IPS-15b (cell line): ENCODE measurements around the gene STH.
"Not testable (repeated sequence)": the region's sequence is repeated elsewhere in the genome, so short reads cannot be mapped to it uniquely, and the experiment has no call there.

Source experiments
- H3K27me3 ChIP-seq: one replicate; pipeline ENCODE4 v1.6.1; 2013; ENCODE audit warnings: low read length; ENCODE audit not compliant: control insufficient read depth, insufficient read depth
- H3K36me3 ChIP-seq: one replicate; pipeline ENCODE4 v1.6.1; 2013; ENCODE audit warnings: low read length; ENCODE audit not compliant: control insufficient read depth, insufficient read depth
- H3K4me1 ChIP-seq: one replicate; pipeline ENCODE4 v1.6.1; 2013; ENCODE audit warnings: mild to moderate bottlenecking, low read length; ENCODE audit not compliant: control insufficient read depth, insufficient read depth
- H3K4me3 ChIP-seq: one replicate; pipeline ENCODE4 v1.5.1; 2013; ENCODE audit warnings: low read depth, low read length
- H3K9ac ChIP-seq: one replicate; pipeline ENCODE4 v1.6.1; 2013; ENCODE audit warnings: low read depth, mild to moderate bottlenecking, low read length
- H3K9me3 ChIP-seq: one replicate; pipeline ENCODE4 v1.6.1; 2013; ENCODE audit warnings: mild to moderate bottlenecking, low read length; ENCODE audit not compliant: control insufficient read depth, insufficient read depth

STH gene

GRCh38 chr17:46001390-46002310 lies 2.6 kb downstream of the STH start:
- H3K4me1 ChIP-seq, result no peaks in the 10 kb centered on the region
- no peaks in the 10 kb centered on the region for H3K27me3 ChIP-seq
- no peaks in the 10 kb centered on the region for H3K9me3 ChIP-seq
- no peak overlapping the region for H3K9ac ChIP-seq
- no peak overlapping the region for H3K4me3 ChIP-seq
- no peaks in the 10 kb centered on the region for H3K36me3 ChIP-seq

- Histone ChIP-seq H3K36me3 (no peaks in the 10 kb centered on the region), H3K9ac (no peak overlapping the region), H3K9me3 (no peaks in the 10 kb centered on the region), H3K4me3 (no peak overlapping the region), H3K27me3 (no peaks in the 10 kb centered on the region), H3K4me1 (no peaks in the 10 kb centered on the region)
These were observed 3.4 kb downstream of the STH start for GRCh38 chr17:46002311-46002972.

DNA sequence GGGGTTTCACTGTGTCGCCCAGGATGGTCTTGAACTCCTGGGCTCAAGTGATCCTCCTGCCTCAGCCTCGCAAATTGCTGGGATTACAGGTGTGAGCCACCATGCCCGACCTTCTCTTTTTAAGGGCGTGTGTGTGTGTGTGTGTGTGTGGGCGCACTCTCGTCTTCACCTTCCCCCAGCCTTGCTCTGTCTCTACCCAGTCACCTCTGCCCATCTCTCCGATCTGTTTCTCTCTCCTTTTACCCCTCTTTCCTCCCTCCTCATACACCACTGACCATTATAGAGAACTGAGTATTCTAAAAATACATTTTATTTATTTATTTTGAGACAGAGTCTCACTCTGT lies 3.9 kb downstream of the STH start:
- Histone ChIP-seq H3K9ac (no peak overlapping the region), H3K36me3 (no peaks in the 10 kb centered on the region), H3K27me3 (no peaks in the 10 kb centered on the region), H3K4me3 (no peak overlapping the region), H3K9me3 (no peaks in the 10 kb centered on the region), H3K4me1 (no peaks in the 10 kb centered on the region)

DNA sequence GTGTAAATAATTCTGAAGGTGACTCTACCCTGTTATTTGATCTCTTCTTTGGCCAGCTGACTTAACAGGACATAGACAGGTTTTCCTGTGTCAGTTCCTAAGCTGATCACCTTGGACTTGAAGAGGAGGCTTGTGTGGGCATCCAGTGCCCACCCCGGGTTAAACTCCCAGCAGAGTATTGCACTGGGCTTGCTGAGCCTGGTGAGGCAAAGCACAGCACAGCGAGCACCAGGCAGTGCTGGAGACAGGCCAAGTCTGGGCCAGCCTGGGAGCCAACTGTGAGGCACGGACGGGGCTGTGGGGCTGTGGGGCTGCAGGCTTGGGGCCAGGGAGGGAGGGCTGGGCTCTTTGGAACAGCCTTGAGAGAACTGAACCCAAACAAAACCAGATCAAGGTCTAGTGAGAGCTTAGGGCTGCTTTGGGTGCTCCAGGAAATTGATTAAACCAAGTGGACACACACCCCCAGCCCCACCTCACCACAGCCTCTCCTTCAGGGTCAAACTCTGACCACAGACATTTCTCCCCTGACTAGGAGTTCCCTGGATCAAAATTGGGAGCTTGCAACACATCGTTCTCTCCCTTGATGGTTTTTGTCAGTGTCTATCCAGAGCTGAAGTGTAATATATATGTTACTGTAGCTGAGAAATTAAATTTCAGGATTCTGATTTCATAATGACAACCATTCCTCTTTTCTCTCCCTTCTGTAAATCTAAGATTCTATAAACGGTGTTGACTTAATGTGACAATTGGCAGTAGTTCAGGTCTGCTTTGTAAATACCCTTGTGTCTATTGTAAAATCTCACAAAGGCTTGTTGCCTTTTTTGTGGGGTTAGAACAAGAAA lies 5.1 kb downstream of the STH start:
- Histone ChIP-seq H3K9me3 (no peaks in the 10 kb centered on the region), H3K36me3 (no peaks in the 10 kb centered on the region), H3K9ac (no peak overlapping the region), H3K4me1 (no peaks in the 10 kb centered on the region), H3K4me3 (no peak overlapping the region), H3K27me3 (no peaks in the 10 kb centered on the region)

DNA sequence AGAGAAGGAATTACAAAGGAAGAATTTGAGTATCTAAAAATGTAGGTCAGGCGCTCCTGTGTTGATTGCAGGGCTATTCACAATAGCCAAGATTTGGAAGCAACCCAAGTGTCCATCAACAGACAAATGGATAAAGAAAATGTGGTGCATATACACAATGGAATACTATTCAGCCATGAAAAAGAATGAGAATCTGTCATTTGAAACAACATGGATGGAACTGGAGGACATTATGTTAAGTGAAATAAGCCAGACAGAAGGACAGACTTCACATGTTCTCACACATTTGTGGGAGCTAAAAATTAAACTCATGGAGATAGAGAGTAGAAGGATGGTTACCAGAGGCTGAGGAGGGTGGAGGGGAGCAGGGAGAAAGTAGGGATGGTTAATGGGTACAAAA lies 7.0 kb downstream of the STH start:
- not testable (repeated sequence) for H3K4me1 ChIP-seq, H3K9me3 ChIP-seq, H3K27me3 ChIP-seq, H3K36me3 ChIP-seq, H3K4me3 ChIP-seq, H3K9ac ChIP-seq

DNA sequence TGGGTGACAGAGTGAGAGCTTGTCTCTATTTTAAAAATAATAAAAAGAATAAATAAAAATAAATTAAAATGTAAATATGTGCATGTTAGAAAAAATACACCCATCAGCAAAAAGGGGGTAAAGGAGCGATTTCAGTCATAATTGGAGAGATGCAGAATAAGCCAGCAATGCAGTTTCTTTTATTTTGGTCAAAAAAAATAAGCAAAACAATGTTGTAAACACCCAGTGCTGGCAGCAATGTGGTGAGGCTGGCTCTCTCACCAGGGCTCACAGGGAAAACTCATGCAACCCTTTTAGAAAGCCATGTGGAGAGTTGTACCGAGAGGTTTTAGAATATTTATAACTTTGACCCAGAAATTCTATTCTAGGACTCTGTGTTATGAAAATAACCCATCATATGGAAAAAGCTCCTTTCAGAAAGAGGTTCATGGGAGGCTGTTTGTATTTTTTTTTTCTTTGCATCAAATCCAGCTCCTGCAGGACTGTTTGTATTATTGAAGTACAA lies 8.5 kb downstream of the STH start:
- Histone ChIP-seq H3K36me3 (no peaks in the 10 kb centered on the region), H3K27me3 (no peaks in the 10 kb centered on the region), H3K9ac (no peak overlapping the region), H3K9me3 (no peaks in the 10 kb centered on the region), H3K4me1 (no peaks in the 10 kb centered on the region), H3K4me3 (no peak overlapping the region)

GRCh38 chr17:46008591-46008990 lies 9.5 kb downstream of the STH start:
- Histone ChIP-seq H3K27me3 (no peaks in the 10 kb centered on the region), H3K9me3 (no peaks in the 10 kb centered on the region), H3K9ac (no peak overlapping the region), H3K4me1 (no peaks in the 10 kb centered on the region), H3K36me3 (no peaks in the 10 kb centered on the region), H3K4me3 (no peak overlapping the region)

- Histone ChIP-seq H3K4me3 (no peak overlapping the region), H3K9ac (no peak overlapping the region)
These were observed 10.9 kb downstream of the STH start for GRCh38 chr17:46009681-46010596.

DNA sequence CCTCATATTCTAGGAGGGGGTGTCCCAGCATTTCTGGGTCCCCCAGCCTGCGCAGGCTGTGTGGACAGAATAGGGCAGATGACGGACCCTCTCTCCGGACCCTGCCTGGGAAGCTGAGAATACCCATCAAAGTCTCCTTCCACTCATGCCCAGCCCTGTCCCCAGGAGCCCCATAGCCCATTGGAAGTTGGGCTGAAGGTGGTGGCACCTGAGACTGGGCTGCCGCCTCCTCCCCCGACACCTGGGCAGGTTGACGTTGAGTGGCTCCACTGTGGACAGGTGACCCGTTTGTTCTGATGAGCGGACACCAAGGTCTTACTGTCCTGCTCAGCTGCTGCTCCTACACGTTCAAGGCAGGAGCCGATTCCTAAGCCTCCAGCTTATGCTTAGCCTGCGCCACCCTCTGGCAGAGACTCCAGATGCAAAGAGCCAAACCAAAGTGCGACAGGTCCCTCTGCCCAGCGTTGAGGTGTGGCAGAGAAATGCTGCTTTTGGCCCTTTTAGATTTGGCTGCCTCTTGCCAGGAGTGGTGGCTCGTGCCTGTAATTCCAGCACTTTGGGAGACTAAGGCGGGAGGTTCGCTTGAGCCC lies 11.6 kb downstream of the STH start:
- Histone ChIP-seq H3K36me3 (no peaks in the 10 kb centered on the region), H3K27me3 (no peaks in the 10 kb centered on the region), H3K9me3 (no peaks in the 10 kb centered on the region), H3K4me1 (no peaks in the 10 kb centered on the region), H3K4me3 (no peak overlapping the region), H3K9ac (no peak overlapping the region)

More at GRCh38 chr17:46009681-46010596, 10.9 kb downstream of the STH start:
- Histone ChIP-seq H3K27me3 (no peaks in the 10 kb centered on the region), H3K36me3 (no peaks in the 10 kb centered on the region), H3K4me1 (no peaks in the 10 kb centered on the region), H3K9me3 (no peaks in the 10 kb centered on the region)

DNA sequence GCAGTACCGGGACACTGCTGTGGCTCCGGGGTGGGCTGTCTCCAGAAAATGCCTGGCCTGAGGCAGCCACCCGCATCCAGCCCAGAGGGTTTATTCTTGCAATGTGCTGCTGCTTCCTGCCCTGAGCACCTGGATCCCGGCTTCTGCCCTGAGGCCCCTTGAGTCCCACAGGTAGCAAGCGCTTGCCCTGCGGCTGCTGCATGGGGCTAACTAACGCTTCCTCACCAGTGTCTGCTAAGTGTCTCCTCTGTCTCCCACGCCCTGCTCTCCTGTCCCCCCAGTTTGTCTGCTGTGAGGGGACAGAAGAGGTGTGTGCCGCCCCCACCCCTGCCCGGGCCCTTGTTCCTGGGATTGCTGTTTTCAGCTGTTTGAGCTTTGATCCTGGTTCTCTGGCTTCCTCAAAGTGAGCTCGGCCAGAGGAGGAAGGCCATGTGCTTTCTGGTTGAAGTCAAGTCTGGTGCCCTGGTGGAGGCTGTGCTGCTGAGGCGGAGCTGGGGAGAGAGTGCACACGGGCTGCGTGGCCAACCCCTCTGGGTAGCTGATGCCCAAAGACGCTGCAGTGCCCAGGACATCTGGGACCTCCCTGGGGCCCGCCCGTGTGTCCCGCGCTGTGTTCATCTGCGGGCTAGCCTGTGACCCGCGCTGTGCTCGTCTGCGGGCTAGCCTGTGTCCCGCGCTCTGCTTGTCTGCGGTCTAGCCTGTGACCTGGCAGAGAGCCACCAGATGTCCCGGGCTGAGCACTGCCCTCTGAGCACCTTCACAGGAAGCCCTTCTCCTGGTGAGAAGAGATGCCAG lies 12.9 kb downstream of the STH start:
- Histone ChIP-seq H3K4me1 (no peaks in the 10 kb centered on the region), H3K36me3 (no peaks in the 10 kb centered on the region), H3K9ac (no peak overlapping the region), H3K4me3 (no peak overlapping the region), H3K27me3 (no peaks in the 10 kb centered on the region), H3K9me3 (no peaks in the 10 kb centered on the region)
